NCI-H146 treated with DMSO at 0.1 percent for 48 hours (cell line): ENCODE results near the gene UBR7.

ENCODE experiments used
- DNase-seq: peaks from one replicate; lab custom pipeline; 2025; ENCODE audit not compliant: unreplicated experiment; lab: John Stamatoyannopoulos, UW

Gene UBR7

DNA sequence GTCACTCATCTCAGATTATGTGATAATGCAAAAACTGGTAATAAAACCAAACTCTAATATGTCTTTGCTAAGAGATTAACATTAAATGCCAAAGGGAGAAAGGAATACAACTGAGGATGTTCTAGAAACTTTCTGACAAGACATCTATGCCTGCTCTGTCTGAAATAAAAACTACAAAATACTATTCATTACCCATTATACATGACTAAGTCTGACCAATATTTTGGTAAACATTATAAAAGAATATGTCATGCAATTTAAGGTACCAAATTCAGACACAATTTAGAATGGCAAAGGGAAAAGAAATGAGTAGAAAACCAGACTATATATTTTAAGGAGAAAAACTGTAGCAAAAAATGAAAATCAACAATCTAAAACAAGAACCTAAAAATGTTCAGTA is 39.5 kb downstream of the UBR7 start:
- no peak for DNase-seq

DNA sequence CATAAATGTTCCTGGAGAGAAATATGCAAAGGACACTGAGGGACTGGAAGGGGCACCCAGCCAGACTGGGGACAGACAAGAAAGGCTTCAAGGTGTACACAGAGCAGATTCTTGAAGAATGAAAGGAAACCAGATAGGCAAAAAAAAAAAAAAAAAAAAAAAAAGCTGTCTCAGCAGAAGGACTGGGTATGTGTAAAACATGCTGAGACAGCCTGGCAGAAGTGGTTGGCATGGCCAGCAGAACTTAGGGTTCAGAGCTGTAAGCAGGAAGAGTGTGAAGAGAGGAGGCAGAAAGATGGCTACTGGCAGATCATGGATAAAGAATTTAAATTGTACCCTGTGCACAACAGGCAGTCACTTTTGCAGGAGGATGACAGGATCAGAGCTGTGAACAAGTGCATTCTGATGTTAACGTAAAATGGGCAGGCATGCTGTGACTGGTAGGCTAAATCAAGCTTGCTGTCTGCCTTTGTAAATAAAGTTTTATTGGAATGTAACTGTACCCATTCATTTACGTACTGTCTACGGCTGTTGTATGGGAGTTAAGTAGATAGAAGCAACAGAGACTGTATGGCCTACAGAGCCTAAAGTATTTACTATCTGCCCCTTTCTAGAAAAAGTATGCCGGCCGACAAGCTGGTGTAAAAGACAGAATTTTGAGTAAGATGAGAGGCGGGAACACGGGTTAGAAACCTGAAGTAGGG is 42.2 kb downstream of the UBR7 start:
- no peak for DNase-seq

DNA sequence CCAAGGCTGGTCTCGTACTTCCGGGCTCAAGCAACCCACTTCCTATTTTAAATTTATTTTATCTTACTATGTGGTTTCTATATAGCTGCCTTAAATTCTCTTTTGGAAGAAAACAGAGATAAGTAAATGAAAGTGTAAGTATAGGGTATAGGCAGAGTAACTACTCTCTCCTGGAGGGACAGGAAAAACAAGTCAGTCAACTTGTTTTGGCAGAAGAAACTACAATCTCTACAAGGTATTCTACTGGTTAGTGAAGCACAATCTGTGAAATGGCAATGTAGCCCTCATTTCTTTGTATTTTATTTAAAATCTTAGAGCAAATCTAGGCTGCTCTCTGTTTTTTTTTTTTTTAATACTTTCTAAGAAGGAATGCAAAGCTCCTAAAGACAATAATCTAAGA is 55.4 kb downstream of the UBR7 start:
- DNase-seq: no peak

DNA sequence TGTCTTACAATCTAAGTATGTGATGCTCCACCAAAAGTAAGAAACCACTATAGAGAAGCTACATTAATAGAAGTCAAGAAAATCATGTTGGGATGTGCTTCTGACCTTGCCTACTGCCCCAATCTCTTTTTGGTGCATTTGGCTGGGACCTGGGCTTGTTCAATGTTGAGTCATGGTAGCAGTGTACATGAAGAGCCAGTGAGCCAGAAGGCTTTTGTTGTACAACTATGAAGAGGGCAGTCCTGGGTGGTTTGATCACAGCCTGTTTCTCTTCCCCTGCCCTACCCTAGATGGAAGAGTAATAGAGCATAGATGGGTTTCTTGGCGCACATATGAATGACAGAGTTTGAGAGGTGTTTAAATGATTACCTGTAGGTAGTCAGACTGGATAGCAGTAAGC is 56.4 kb downstream of the UBR7 start:
- no peak for DNase-seq

DNA sequence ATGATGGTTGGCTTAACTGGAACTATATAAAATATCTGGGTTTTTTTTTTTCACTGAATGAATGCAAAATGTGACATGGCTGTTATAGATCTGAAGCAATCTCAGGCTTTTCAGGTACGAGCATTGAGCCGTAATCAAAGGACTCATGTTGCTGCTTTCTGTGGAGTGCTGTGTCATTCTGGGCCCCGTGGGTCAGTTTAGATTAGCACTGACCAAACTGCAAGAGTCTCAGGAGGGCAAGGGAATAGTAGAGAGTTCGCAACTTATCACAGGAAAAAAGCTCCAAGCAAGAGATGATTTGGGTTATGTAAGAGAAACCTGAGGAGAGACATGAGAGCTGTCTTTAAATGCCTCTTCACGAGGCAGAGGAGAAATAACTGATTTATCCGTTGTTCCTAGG is 59.1 kb downstream of the UBR7 start:
- DNase-seq: no peak

DNA sequence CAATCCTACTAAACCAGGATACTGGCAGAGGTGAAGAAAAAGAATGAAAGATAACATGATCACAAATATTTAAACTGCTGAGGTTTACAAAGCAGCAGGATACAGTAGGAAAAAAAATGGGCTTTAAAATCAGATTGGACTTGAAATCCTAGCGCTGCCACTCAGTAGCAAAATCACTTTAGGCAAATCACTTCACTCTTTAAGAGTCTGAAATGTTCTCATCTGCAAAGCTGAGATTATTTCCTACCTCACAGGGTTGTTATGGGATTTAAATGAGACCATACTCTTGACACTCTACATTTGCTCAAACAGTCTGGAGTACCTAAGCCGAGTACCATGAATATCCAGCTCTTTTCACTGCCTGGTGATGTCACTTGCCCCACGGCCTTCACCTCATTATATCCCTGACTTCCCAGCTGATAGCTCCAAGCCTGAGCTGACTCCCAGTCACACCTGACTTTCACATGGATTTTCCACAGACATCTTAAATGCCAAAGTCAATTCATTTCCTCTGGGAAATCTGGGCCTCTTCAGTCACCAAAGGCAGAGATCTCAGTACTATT is 60.2 kb downstream of the UBR7 start:
- no peak for DNase-seq

DNA sequence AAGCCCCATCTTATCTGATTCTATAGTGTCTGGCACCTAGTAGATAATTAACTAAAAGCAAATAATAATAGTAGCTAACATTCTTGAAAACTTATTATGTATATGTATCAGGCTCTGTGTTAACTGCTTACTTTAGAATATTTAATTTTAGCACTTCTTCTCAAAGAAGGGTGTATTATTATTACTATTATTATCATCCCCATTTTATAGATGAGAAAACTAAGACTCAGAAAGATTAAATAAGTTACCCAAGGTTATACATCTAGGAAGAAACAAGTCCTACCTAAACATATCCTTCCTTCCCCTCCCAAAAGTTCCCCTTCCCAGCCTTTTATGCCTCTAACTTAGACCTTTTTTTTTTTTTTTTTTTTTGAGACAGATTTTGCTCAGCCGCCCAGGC is 61.4 kb downstream of the UBR7 start:
- no peak for DNase-seq

DNA sequence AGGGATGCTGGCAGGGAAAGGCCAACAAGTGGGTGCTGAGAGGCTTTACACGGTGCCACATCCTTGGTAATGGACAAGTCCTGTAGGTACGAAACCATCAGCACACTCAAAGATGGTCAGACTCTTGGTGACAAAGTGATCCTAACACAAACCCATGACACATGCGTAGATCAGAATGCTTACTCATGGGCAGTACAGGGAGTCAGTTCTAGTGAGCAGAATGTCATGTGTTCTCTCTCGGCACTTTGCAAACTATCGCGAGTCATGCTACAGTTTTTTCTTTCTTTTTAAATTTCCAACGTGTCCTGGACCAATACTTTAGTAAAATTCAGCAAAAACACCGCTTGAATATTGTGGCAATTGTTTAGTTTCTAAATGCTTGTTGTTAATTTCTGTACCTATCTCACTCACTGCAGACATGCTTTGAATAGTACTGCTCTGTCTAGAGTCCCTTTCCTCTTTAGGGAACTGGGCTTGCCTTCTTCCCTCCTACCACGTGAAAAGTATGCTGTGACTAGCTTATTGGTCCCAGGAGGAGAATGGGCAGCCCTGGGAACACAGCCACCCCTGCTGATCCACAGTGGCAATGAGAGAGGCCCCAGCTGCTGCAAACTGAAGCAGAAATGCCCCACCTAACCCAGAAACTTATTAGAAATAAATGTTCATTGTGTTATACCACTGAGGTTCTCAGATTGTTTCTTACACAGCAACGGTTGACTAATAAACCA is 62.4 kb downstream of the UBR7 start:
- DNase-seq: no peak

DNA sequence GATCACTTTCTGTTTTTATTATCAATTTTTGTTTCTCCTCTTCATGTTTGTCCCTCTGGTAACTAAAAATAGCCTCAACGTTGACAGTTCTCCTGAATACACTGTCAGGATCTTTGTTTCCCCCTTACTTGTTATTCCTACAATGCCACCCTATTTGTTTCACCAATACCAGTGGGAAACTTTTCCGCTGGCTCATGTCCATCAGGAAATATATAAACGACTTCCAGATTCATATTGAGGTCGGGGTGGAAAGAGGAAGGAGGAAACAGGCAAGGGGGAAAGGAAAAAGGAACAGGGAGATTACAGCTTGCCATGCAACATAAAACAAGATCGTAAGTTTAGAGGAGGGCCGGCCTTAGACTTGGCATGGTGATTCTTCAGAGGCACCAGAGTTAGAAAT is 64.1 kb downstream of the UBR7 start:
- no peak for DNase-seq

DNA sequence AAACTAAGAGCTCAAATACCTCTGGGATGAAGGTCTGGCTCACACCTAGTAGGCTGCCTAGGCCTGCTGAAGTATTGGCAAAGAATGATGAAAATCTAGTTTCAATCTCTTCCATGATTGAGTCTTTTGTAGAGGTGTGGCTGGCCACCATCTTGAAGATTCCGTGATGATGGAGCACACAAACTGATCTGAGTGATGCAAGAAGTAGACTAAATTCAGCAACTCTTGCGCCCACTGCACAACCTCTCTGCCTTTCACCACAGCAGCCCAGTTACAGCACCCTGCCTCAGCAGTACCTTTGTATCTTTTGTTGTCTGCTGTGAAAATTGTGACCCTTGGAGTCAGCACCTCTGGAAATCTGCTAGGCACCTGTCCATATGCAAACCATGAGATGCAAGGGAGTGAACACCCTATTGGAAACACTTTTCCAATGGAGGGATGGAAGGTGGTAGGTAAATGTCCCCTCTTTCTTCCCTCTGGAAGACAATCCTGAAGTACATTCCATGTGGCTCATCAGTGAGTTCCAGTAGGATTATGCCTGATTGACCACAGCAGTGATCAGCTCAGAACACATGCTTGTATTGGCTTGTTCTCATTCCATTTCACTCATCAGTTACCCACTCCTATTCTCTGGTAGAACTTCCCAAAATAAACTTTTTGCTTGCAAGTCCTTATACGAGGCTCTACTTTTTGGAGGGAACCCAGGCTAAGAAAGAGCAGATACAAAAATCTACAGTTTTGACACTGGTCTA is 67.2 kb downstream of the UBR7 start:
- DNase-seq: no peak

DNA sequence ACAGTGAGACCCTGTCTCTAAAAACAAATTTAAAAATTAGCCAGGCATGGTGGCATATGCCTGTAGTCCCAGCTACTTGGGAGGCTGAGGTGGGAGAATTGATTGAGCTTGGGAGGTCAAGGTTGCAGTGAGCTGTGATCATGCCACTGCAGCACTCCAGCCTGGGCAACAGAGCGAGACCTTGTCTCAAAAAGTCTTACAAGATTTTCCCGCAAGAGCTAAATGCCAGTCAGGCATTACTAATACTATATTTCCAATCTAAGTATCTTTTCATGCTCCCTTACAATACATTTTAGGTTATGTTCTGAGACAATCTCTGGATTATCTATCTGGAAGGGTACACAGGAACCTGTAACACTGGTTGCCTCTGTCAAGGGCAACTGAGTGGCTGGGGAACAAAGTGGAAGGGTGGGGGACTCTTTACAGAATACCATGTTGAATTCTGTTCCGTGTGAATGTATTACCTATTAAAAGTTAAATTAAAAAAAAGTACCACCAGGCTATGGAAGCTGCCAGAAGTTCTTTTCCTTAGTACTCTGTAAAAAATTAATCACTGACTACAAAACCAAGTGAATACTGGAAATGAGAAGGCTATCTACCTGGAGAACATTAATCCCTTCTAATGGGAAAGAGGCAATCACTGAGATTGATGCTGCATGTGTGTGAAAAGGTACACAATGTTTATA is 69.1 kb downstream of the UBR7 start:
- no peak for DNase-seq
